GM12878 (cell line): ENCODE results near the gene IL17RE. TPM values are rescaled to one million over a fixed set of nuclear protein-coding genes. Genes with fewer than 3 reads are reported as not detected.

ENCODE experiments used
- ATAC-seq: fragments of 200-7000 bp; cut with Tn5 transposase; 3 replicates; pipeline ENCODE4 v1.9.1; 2020; ENCODE audit warnings: mild to moderate bottlenecking, moderate library complexity
- BruUV-seq: library from RNA; stranded (reverse); fragments of 400-500 nt; replicated peaks from 2 replicates; lab custom pipeline; 2021; lab: Mats Ljungman, UMichigan
- CTCF ChIA-PET: fragments of 300-600 bp; sonication (Branson Sonifier 250); formaldehyde crosslinking; extraction: SDS; loops from one replicate; lab custom pipeline; 2021; ENCODE audit warnings: inconsistent platforms; lab: Yijun Ruan, JAX
- POLR2A ChIA-PET: fragments of 350-600 bp; formaldehyde crosslinking; extraction: SDS; loops from one replicate; lab custom pipeline; 2021; ENCODE audit warnings: inconsistent platforms; lab: Charles Lee
- RAD21 ChIA-PET: fragments of 300-600 bp; sonication (Branson Sonifier 250); formaldehyde crosslinking; loops from one replicate; lab custom pipeline; 2023; ENCODE audit warnings: antibody characterized with exemption; ENCODE audit not compliant: unreplicated experiment; lab: Charles Lee
- SMC1A ChIA-PET: fragments of 300-600 bp; sonication (Branson Sonifier 250); formaldehyde crosslinking; loops from one replicate; lab custom pipeline; 2023; ENCODE audit not compliant: unreplicated experiment, uncharacterized antibody; lab: Charles Lee
- DNase-seq: peaks from one replicate; pipeline ENCODE4 v3.0.0-alpha.2; 2011; ENCODE audit warnings: low read depth, low spot score
- FAIRE-seq: peaks from 3 replicates; lab custom pipeline; 2011; peaks lifted over from hg19 to GRCh38; lab: Jason Lieb, UNC
- H2AFZ ChIP-seq: 2 replicates; pipeline ENCODE4 v1.6.0; 2011; ENCODE audit warnings: low read depth, low read length, control low read depth; ENCODE audit not compliant: control insufficient read depth
- H3K27ac ChIP-seq: 2 replicates; pipeline ENCODE4 v1.5.1; 2011; ENCODE audit warnings: control low read depth; ENCODE audit not compliant: control insufficient read depth, insufficient read depth
- H3K27me3 ChIP-seq, 2 experiments: replicated peaks in 1 of 2; 2 replicates each; pipeline versions ENCODE4 v1.6.0 to v1.6.1; 2011; ENCODE audit warnings: low read length in 1 of 2; ENCODE audit not compliant: control insufficient read depth in 2 of 2, insufficient read depth in 2 of 2
- H3K36me3 ChIP-seq, 2 experiments: 2 replicates each; pipeline ENCODE4 v1.5.1; 2011; ENCODE audit warnings: low read length in 1 of 2; ENCODE audit not compliant: control insufficient read depth in 2 of 2, insufficient read depth in 2 of 2
- H3K4me1 ChIP-seq: 2 replicates; pipeline ENCODE4 v1.6.1; 2011; ENCODE audit warnings: mild to moderate bottlenecking, low read length, moderate library complexity, mixed read lengths; ENCODE audit not compliant: control insufficient read depth, insufficient read depth
- H3K4me2 ChIP-seq: 2 replicates; pipeline ENCODE4 v1.6.0; 2011; ENCODE audit warnings: control low read depth; ENCODE audit not compliant: control insufficient read depth, insufficient read depth
- H3K4me3 ChIP-seq: fragments of 200-600 bp; sonication (generic); 2 replicates; pipeline ENCODE4 v1.5.1; 2016
- H3K79me2 ChIP-seq: 2 replicates; pipeline ENCODE4 v1.6.0; 2011; ENCODE audit warnings: low read length; ENCODE audit not compliant: control insufficient read depth, insufficient read depth
- H3K9ac ChIP-seq: 2 replicates; pipeline ENCODE4 v1.8.0; 2011; ENCODE audit warnings: low read length, control low read depth, mixed read lengths; ENCODE audit not compliant: control insufficient read depth, insufficient read depth
- H3K9me3 ChIP-seq: replicated peaks from 3 replicates; pipeline ENCODE4 v1.5.1; 2011; ENCODE audit warnings: mild to moderate bottlenecking, low read length; ENCODE audit not compliant: control insufficient read depth, insufficient read depth
- H4K20me1 ChIP-seq: 2 replicates; pipeline ENCODE4 v1.6.0; 2011; ENCODE audit not compliant: control insufficient read depth, insufficient read depth
- ASH2L ChIP-seq: fragments of 300-600, 200-600 bp; sonication (generic); IDR thresholded peaks from 2 replicates; pipeline ENCODE4 v1.6.1; 2017; ENCODE audit warnings: low read depth, mild to moderate bottlenecking, borderline replicate concordance
- KAT2A ChIP-seq: conservative IDR thresholded peaks from 2 replicates; pipeline ENCODE4 v1.6.1; 2011; ENCODE audit warnings: low read depth, low read length; ENCODE audit not compliant: control insufficient read depth
- MEF2A ChIP-seq: IDR thresholded peaks from 2 replicates; pipeline ENCODE4 v1.6.1; 2011; ENCODE audit warnings: low read depth, mild to moderate bottlenecking, low read length, moderate library complexity; ENCODE audit not compliant: insufficient read depth
- NBN ChIP-seq: fragments of 450-650 bp; IDR thresholded peaks from 2 replicates; pipeline ENCODE4 v1.6.1; 2016
- POU2F2 ChIP-seq: IDR thresholded peaks from 3 replicates; pipeline ENCODE4 v1.6.1; 2011; ENCODE audit warnings: low read depth, mild to moderate bottlenecking, low read length, borderline replicate concordance
- SMAD5 ChIP-seq: IDR thresholded peaks from 2 replicates; pipeline ENCODE4 v1.6.1; 2016; ENCODE audit warnings: antibody characterized with exemption, low read depth
- STAT3 ChIP-seq: IDR thresholded peaks from 2 replicates; pipeline ENCODE4 v1.6.1; 2011; ENCODE audit warnings: low read depth, low read length, improper control_type of control experiment
- TAF1 ChIP-seq: IDR thresholded peaks from 2 replicates; pipeline ENCODE4 v1.6.1; 2011; ENCODE audit warnings: mild to moderate bottlenecking, low read depth, low read length, borderline replicate concordance
- TBL1XR1 ChIP-seq: IDR thresholded peaks from 2 replicates; pipeline ENCODE4 v1.6.1; 2012; ENCODE audit warnings: low read depth, low read length, improper control_type of control experiment
- in situ Hi-C: fragments of 300-500 bp; cut with MboI; formaldehyde crosslinking; loops from 9 replicates; pipeline ENCODE4 v1.14.3; 2018; ENCODE audit warnings: mixed read lengths
- intact Hi-C: fragments of 100-400 bp; cut with micrococcal nuclease; formaldehyde crosslinking; loops from one replicate; pipeline ENCODE4 v1.14.2; 2022; ENCODE audit not compliant: unreplicated experiment
- polyA plus RNA-seq, 11 experiments: library from polyadenylated mRNA; depleted of rRNA in 4 of 11; unstranded in 6 of 11; stranded (reverse) in 5 of 11; fragments of >200 nt; fragmentation: Nextera tagmentation in 4 of 11; fragmentation: Illumina TruSeq in 1 of 11; extraction: Ambion mirVana in 4 of 11; extraction: Trizol in 1 of 11; gene quantifications; 1 replicate in 1 of 11; 2 replicates in 10 of 11; pipeline versions ENCODE4 v1.2.1 to v1.2.3, GENCODE V29; 2011 to 2016; ENCODE audit warnings: inconsistent platforms in 2 of 11, missing spikeins in 2 of 11, low read depth in 1 of 11
- total RNA-seq, 4 experiments: library from RNA; depleted of rRNA in 3 of 4; stranded (reverse); fragments of >200 nt in 3 of 4; fragmentation: Illumina TruSeq in 1 of 4; extraction: Trizol in 1 of 4; gene quantifications; 2 replicates each; pipeline versions ENCODE4 v1.2.1 to v1.2.3, GENCODE V29; 2013 to 2021
- TF ChIP-seq, protein P1 (sequence below): fragments of 450-650 bp; IDR thresholded peaks from 2 replicates; pipeline ENCODE4 v1.6.1; 2017; ENCODE audit warnings: low read depth, mild to moderate bottlenecking, moderate library complexity
- TF ChIP-seq, protein P2 (sequence below): fragments of 450-650 bp; IDR thresholded peaks from 2 replicates; pipeline ENCODE4 v1.6.1; 2017; ENCODE audit warnings: mild to moderate bottlenecking, moderate library complexity
- TF ChIP-seq, protein P3 (sequence below): fragments of 450-650 bp; formaldehyde crosslinking; IDR thresholded peaks from 2 replicates; pipeline ENCODE4 v1.5.0; 2022; ENCODE audit warnings: mild to moderate bottlenecking, missing genetic modification characterization

The IL17RE gene
- total and polyA plus RNA-seq, 10 of the 15 experiments (the other 5 are each of a cell fraction or from before 2014, with no cell fraction given) = 0.04 to 0.51 (median 0.12) TPM; not detected in 2

DNA sequence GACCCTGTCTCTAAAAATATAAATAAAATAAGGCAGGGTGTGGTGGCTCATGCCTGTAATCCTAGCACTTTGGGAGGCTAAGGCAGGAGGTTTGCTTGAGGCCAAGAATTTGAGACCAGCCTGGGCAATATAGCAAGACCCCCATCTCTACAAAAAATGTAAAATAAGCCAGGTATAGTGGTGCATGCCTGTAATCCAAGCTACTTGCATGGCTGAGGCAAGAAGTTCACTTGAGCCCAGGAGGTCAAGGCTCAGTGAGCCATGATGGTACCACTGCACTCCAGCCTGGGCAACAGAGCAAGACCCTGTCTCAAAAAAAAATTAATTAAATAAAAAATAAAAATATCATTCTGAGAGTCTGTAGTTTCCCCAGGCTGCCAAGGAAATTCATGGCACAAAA lies 16.3 kb upstream of the IL17RE start:
- FAIRE-seq = no peak
- ATAC-seq = no peak
- H3K27me3 ChIP-seq = no peaks in the 10 kb centered on the region
- H2AFZ ChIP-seq = no peak overlapping the region
- TF ChIP-seq, protein P1, sequence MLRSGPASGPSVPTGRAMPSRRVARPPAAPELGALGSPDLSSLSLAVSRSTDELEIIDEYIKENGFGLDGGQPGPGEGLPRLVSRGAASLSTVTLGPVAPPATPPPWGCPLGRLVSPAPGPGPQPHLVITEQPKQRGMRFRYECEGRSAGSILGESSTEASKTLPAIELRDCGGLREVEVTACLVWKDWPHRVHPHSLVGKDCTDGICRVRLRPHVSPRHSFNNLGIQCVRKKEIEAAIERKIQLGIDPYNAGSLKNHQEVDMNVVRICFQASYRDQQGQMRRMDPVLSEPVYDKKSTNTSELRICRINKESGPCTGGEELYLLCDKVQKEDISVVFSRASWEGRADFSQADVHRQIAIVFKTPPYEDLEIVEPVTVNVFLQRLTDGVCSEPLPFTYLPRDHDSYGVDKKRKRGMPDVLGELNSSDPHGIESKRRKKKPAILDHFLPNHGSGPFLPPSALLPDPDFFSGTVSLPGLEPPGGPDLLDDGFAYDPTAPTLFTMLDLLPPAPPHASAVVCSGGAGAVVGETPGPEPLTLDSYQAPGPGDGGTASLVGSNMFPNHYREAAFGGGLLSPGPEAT = no peak
- TF ChIP-seq SMAD5 = no peak
- TF ChIP-seq STAT3 = no peak
- no peak for TF ChIP-seq ASH2L
- TF ChIP-seq TAF1 = no peak
- TF ChIP-seq KAT2A = no peak
- TF ChIP-seq, protein P2, sequence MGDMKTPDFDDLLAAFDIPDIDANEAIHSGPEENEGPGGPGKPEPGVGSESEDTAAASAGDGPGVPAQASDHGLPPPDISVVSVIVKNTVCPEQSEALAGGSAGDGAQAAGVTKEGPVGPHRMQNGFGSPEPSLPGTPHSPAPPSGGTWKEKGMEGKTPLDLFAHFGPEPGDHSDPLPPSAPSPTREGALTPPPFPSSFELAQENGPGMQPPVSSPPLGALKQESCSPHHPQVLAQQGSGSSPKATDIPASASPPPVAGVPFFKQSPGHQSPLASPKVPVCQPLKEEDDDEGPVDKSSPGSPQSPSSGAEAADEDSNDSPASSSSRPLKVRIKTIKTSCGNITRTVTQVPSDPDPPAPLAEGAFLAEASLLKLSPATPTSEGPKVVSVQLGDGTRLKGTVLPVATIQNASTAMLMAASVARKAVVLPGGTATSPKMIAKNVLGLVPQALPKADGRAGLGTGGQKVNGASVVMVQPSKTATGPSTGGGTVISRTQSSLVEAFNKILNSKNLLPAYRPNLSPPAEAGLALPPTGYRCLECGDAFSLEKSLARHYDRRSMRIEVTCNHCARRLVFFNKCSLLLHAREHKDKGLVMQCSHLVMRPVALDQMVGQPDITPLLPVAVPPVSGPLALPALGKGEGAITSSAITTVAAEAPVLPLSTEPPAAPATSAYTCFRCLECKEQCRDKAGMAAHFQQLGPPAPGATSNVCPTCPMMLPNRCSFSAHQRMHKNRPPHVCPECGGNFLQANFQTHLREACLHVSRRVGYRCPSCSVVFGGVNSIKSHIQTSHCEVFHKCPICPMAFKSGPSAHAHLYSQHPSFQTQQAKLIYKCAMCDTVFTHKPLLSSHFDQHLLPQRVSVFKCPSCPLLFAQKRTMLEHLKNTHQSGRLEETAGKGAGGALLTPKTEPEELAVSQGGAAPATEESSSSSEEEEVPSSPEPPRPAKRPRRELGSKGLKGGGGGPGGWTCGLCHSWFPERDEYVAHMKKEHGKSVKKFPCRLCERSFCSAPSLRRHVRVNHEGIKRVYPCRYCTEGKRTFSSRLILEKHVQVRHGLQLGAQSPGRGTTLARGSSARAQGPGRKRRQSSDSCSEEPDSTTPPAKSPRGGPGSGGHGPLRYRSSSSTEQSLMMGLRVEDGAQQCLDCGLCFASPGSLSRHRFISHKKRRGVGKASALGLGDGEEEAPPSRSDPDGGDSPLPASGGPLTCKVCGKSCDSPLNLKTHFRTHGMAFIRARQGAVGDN = no peak
- no peak for TF ChIP-seq NBN
- no peak for TF ChIP-seq POU2F2
- TF ChIP-seq, protein P3, sequence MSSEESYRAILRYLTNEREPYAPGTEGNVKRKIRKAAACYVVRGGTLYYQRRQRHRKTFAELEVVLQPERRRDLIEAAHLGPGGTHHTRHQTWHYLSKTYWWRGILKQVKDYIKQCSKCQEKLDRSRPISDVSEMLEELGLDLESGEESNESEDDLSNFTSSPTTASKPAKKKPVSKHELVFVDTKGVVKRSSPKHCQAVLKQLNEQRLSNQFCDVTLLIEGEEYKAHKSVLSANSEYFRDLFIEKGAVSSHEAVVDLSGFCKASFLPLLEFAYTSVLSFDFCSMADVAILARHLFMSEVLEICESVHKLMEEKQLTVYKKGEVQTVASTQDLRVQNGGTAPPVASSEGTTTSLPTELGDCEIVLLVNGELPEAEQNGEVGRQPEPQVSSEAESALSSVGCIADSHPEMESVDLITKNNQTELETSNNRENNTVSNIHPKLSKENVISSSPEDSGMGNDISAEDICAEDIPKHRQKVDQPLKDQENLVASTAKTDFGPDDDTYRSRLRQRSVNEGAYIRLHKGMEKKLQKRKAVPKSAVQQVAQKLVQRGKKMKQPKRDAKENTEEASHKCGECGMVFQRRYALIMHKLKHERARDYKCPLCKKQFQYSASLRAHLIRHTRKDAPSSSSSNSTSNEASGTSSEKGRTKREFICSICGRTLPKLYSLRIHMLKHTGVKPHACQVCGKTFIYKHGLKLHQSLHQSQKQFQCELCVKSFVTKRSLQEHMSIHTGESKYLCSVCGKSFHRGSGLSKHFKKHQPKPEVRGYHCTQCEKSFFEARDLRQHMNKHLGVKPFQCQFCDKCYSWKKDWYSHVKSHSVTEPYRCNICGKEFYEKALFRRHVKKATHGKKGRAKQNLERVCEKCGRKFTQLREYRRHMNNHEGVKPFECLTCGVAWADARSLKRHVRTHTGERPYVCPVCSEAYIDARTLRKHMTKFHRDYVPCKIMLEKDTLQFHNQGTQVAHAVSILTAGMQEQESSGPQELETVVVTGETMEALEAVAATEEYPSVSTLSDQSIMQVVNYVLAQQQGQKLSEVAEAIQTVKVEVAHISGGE (CRISPR knock-in tag) = no peak
- no peak for TF ChIP-seq MEF2A
- TF ChIP-seq TBL1XR1 = no peak
- H3K27ac ChIP-seq = no peak overlapping the region
- ChIA-PET SMC1A (no interaction called here), CTCF (no interaction called here), RAD21 (no interaction called here), POLR2A (no interaction called here)
- no peaks in the 10 kb centered on the region for H3K9me3 ChIP-seq
- H3K4me1 ChIP-seq = no peaks in the 10 kb centered on the region
- H3K4me3 ChIP-seq = no peak overlapping the region
- in situ Hi-C loops (no loop called here), intact Hi-C loops (no loop called here)
- H3K36me3 ChIP-seq = no peaks in the 10 kb centered on the region
- H3K9ac ChIP-seq = no peak overlapping the region
- H3K79me2 ChIP-seq = peaks cover 12% of the 10 kb centered on the region
- H4K20me1 ChIP-seq = no peaks in the 10 kb centered on the region
- no peak for DNase-seq
- BruUV-seq = no TSS peak
- H3K4me2 ChIP-seq = no peak overlapping the region
